ENCODE results near the gene PRR35.
"Not testable (repeated sequence)": the region's sequence is repeated elsewhere in the genome, so short reads cannot be mapped to it uniquely, and the experiment has no call there.

The PRR35 gene

GRCh38 chr16:582614-583331 is 22.6 kb downstream of the PRR35 start:
- DNase-seq, result no peak

GRCh38 chr16:583470-583814 is 23.2 kb downstream of the PRR35 start:
- DNase-seq, result no peak

DNA sequence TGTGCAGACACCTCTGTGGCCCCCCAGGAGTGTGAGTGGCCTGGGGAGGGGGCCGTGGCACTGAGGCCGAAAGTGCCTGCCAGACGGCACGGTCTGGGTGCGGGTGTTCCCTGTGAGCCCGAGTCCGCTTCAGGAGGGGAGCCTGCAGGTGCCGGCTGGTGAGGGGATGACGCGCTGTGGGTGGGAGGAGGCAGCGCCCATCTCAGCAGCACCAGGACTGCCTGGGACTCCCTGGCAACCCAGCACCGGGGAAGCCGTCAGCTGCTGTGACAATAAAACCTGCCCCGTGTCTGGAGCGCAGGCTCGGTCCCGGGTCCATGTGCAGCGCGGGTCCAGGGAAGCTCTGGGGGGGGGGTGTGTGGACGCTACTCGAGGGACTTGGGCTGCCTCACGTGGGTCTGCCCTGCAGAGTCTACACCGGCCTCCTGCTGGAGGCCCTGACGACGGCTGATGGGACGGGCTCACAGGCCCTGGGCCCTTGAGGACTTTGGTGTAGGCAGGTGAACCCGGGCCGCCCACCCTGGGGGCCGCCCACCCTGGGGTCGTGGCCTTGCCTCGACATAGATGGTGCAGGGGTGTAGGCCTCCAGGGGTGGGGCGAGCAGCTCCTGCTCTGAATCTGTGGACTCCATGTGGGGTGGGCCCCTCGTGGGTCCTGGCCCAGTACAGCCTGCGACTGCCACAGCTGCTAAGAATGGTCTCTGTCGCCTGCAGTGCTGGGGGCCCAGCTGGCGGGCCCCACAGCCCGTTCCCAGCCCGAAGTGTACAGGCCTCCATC is 23.8 kb downstream of the PRR35 start:
- DNase-seq, result no peak

DNA sequence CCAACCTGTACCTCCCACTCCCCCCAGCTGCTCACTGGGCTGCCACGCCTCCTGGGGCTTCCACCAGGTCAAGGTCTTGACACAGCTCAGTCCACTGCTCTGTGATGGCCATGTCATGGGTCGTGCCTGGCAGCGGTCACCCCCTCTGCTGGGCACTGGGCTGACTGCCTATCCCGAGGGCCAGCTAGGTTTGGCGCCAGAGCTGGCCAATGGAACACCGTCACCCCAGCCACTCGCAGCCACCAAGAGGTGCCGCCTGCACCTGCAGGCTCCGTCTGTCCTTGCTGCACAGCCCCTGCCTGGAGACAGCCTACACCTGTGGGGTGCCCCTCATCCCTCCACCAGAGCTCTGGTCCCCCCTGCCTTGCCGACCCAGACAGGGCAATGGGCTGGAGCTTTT is 25.2 kb downstream of the PRR35 start:
- DNase-seq, result peak; percentile 29

- DNase-seq, result no peak
These were observed 26.0 kb downstream of the PRR35 start for GRCh38 chr16:586047-586644.

DNA sequence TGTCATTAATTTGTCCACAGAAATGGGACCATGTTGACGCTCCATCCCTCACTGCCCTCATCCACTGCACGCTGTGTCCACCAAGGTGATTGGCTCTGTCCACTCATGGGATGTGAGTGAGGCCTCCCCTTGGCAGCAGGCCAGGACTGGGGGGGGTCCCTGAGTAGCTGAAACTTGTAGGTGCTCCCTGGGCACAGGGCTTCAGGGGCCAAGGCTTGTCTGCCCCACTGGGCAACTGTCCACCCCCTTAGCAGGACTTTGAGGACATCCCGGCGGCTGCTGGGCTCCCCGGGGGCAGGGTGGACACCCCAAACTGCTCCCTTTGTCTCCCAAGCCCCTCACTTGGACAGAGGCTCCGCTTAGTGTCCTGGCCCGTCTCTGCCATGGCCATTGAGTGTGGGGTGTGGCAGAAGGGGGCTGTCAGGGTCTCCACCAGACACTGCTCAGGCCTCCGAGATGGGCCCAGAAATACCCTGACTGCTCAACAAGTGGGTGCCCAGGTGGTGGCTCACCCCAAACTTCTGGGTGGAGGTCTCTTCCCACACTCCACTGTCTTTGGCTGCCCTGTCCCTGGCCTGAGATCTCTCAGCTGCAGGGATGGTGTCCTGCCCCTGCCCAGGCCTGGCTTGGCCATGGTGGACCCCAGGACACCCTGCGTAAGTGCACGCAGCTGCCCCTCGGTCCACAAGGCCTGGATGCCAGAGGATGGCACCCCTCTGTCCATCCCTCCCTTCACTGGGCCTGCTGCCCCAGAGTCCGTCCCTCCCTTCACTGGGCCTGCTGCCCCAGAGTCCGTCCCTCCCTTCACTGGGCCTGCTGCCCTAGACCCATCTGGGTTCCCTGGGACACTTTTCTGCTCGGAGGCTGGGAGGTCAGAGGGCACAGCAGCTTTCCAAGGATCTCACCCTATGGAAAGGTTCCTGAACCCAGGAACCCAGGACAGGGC is 26.7 kb downstream of the PRR35 start:
- DNase-seq, result no peak

DNA sequence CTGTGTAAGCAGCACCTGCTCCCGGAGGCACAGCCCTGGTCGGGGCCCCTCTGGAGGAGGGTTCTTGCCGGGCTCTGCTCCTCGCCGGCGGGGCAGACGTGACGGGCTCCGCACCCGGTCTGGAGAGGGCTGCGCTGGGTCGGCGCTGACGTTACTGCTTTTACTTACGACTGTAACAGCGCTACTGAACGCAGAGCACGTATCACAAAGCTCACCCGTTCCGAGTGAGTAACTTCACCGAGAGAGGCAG is 28.4 kb downstream of the PRR35 start:
- DNase-seq, result no peak

GRCh38 chr16:588889-589657 is 28.9 kb downstream of the PRR35 start:
- peak; percentile 98 for DNase-seq

DNA sequence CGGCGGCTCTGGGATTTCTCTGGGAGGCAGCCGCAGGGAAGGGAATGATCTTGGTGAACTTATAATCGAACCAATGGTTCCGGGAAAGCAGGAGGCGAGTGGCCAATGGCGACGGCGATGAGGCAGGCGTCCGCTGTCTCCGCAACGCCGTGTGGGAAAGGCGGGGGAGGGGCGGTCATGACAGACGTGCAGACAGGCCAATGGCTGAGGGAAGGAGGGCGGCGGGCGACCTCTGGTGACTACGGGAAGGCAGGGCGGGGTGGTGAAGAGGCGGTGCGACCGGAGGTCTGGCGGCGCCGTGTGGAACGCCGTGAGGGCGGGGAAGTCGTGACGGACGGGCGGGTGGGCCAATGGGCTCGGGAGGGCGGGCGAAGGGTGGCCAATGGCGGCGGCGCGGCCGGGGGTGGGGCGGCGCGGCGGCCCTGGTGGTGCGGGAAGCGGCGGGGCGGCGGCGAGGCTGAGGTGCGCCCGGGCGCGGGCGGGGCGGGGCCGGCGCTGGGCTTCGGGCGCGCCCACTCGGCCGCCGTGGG is 29.5 kb downstream of the PRR35 start, which contains the start of gene RAB40C:
Gene RAB40C (plus strand): TSS at position 409 of the 530 bp plus-strand sequence. CDS start 226 bp downstream, outside the sequence.
- DNase-seq, result peak; percentile 99

- peak; percentile 44 for DNase-seq
These were observed 30.1 kb downstream of the PRR35 start for GRCh38 chr16:590188-590814.

DNA sequence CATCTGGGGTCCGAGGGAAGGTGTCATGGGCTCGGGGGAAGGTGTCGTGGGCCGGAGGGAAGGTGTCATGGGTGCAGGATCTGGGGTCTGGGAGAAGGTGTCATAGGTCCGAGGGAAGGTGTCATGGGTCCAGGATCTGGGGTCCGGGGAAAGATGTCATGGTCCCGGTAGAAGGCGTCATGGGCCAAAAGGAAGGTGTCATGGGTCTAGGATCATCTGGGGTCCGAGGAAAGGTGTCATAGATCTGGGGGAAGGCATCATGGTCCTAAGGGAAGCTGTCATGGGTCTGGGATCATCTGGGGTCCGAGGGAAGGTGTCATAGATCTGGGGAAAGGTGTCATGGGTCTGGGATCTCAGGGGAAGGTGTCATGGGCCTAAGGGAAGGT is 30.6 kb downstream of the PRR35 start:
- DNase-seq, result no peak

DNA sequence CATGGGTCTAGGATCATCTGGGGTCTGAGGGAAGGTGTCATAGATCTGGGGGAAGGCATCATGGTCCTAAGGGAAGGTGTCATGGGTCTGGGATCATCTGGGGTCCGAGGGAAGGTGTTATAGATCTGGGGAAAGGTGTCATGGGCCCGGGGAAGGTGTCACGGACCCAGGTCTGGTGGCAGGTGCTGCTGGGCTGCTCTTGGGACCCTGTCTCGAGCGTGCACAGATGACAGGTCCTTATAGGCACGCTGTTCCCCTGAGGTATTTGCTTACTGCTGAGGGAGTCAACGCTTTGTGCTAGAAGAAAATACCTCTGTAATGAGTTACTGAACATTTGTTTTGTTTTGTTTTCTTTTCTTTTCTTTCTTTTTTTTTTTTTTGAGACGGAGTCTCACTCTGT is 31.0 kb downstream of the PRR35 start:
- DNase-seq, result no peak

DNA sequence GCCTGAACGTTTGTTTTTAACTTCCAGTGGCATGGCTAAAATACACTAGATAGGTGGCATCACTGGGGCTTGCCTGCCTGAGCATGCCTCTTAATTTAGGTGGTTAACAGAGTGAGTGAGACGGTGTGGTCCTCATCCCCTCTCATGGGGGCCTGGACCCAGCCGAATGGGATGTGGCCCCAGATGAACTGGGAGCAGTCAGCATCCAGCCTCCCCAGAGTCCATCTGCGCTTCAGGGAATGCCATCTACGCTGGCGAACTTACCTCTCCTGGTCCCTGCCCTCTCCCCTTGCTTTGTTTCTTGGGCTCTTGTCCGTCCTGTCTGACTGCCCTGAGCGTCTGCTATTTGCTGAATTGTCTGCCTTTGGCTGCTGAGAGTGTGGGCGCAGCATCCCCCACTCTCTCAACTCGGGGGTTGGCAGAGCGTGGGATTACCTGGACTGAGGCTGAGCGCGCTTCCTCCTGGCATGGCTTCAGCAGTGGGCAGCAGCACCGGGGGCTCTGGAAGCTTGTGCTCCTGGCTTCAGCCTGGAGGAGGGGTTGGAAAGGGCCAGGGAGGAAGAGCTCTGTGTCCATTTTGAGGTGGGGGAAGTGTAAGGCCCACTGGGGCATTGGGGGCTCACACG is 31.8 kb downstream of the PRR35 start:
- DNase-seq, result no peak

- DNase-seq, result no peak
These were observed 32.5 kb downstream of the PRR35 start for GRCh38 chr16:592518-593306.

DNA sequence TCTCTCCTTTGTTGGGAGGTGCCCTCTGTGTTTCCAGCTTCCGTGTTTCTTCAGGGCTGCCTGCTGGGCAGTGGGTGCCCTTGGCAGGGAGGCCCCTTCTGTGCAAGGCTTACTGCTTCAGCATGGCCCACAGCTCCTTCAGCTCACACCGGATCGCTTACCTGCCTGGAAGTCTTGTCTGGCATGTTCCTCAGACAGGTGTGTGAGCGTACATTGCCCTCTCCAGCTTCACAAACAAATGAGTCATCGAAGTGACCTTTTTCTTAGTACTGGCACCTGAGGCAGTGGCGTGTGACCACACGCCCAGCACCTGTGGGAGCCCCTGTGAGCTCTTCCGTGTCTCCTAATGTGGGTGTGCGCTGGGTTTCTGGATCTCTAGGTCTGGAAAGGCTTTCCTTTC is 33.2 kb downstream of the PRR35 start:
- no peak for DNase-seq

DNA sequence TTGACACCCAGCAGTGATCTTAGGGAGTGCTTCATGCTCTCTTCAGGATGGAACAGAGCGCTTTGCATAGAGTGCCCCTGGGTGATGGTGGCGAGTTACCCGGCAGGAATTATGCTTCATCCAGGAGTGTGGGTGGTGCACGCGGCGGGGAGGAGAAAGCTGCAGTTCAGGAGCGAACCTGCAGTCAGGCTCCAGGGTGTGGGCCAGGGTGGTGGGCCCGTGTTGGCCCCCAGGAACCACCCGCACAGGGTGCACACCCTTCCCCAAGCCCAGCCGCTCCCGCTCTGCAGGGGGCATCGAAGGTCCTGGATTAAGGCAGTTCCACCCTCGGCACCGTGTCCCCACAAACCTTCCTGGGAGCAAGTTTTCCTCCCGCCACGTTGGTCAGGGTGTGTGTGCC is 33.6 kb downstream of the PRR35 start:
- no peak for DNase-seq

GRCh38 chr16:595094-595528 is 34.9 kb downstream of the PRR35 start:
- DNase-seq, result no peak

DNA sequence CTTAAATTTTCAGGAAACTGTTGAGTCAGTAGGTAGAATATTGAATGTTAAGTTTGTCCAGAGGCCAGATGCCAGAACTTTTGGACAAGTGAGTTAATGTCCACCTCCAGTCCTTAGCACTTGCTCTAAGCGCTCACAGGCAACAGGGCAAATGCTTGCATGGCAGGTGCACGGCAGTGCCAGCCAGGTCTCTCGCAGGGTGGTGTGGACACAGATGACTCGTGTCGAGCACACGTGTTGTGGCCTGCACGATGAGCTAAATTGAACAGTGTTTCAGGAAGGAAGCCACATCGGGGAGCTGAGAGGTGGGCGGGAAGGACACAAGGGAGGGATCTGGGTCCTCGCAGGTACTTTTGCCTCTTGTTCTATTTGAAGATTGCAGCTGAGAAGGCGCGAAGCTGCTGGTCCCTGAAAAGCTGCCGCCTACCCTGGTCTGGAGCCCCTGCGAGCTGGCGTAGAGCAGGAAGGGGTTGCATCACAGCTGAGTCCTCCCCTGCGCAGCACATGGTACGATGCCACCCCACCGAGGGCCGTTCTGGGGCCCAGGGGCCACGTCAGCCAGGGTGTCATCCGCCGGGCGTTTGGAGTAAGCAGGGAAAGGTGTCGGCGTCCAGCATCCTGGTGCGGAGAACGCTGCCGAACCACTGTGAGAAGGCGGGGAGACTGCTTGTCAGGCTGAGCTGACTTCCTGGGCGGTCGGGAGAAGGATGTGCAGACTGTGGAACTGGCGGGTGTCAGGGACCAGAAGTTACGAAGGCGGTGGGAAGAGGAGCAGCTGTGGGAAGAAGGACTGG is 35.9 kb downstream of the PRR35 start:
- no peak for DNase-seq

DNA sequence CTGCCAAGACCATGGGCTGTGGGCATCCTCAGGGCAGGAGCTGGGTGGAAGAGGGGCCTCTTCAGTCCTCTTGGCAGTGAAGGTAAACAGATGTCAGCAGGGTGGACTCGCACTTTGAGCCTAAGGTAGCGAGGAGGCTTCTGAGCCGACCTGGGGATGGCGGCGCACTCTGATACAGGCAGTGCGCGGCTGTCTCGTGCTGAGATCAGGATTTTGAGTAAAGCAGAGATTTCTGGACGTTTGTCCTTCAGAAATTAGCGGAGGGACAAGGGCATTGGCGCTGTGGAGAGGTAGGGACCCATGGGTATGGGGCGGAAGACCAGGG is 36.5 kb downstream of the PRR35 start:
- no peak for DNase-seq

DNA sequence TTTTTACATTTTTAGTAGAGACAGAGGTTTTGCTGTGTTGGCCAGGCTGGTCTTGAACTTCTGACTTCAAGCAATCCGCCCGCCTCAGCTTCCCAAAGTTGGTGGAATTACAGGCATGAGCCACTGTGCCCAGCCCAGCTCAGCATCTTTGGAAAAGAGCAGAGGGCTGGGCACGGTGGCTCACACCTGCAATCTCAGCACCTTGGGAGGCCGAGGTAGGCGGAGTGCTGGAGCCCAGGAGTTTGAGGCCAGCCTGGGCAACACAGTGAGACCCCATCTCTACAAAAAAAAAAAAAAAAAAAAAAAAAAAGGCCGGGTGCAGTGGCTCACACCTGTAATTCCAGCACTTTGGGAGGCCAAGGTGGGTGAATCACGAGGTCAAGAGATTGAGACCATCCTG is 37.5 kb downstream of the PRR35 start:
- DNase-seq, result not testable (repeated sequence)

Data from activated CD4-positive, alpha-beta T cell treated with anti-CD3 and anti-CD28 coated beads for 48 hours (primary cell).